ENCODE results near the gene SSTR5.

SSTR5 gene

GRCh38 chr16:1055557-1055924 lies 17.0 kb upstream of the SSTR5 start:
- no peak for DNase-seq

- DNase-seq: no peak
These were observed 16.4 kb upstream of the SSTR5 start for GRCh38 chr16:1056196-1056595.

GRCh38 chr16:1057252-1057932 lies 15.2 kb upstream of the SSTR5 start:
- no peak for DNase-seq

- no peak for DNase-seq
These were observed 14.3 kb upstream of the SSTR5 start for GRCh38 chr16:1058216-1058615.

- DNase-seq: no peak
These were observed 13.2 kb upstream of the SSTR5 start for GRCh38 chr16:1059310-1059709.

- no peak for DNase-seq
These were observed 11.9 kb upstream of the SSTR5 start for GRCh38 chr16:1060416-1061340.

GRCh38 chr16:1061769-1062505 lies 10.6 kb upstream of the SSTR5 start:
- DNase-seq: no peak

GRCh38 chr16:1062895-1063294 lies 9.7 kb upstream of the SSTR5 start:
- DNase-seq: no peak

GRCh38 chr16:1063728-1064127 lies 8.8 kb upstream of the SSTR5 start:
- DNase-seq: no peak

- no peak for DNase-seq
These were observed 6.9 kb upstream of the SSTR5 start for GRCh38 chr16:1065469-1066128.

GRCh38 chr16:1066584-1067172 lies 5.9 kb upstream of the SSTR5 start:
- no peak for DNase-seq

GRCh38 chr16:1067629-1068028 lies 4.9 kb upstream of the SSTR5 start:
- DNase-seq: no peak

- DNase-seq: peak; percentile 22
These were observed 4.1 kb upstream of the SSTR5 start for GRCh38 chr16:1068451-1068850.

GRCh38 chr16:1069154-1069553 lies 3.4 kb upstream of the SSTR5 start:
- DNase-seq: no peak

- no peak for DNase-seq
These were observed 2.3 kb upstream of the SSTR5 start for GRCh38 chr16:1070084-1070863.

- DNase-seq: no peak
These were observed 1.6 kb upstream of the SSTR5 start for GRCh38 chr16:1070864-1071408.

- DNase-seq: no peak
These were observed 854 bp upstream of the SSTR5 start for GRCh38 chr16:1071561-1072225.

GRCh38 chr16:1073262-1073558 lies 663 bp downstream of the SSTR5 start:
- DNase-seq: no peak

- no peak for DNase-seq
These were observed 1.2 kb downstream of the SSTR5 start for GRCh38 chr16:1073566-1074378.

- DNase-seq: no peak
These were observed 1.8 kb downstream of the SSTR5 start for GRCh38 chr16:1074379-1074649.

- no peak for DNase-seq
These were observed 3.0 kb downstream of the SSTR5 start for GRCh38 chr16:1075546-1075945.

Measured in NCI-H446 treated with DMSO at 0.1 percent for 48 hours (cell line).